NB4 (cell line): Measurements from ENCODE around the gene RBM38.

ENCODE experiments used
- POLR2A ChIP-seq: IDR thresholded peaks from 2 replicates; pipeline ENCODE4 v1.6.1; 2011; ENCODE audit warnings: mild to moderate bottlenecking; ENCODE audit not compliant: insufficient read length; ENCODE audit errors: extremely low read depth
- TF ChIP-seq, protein P1 (sequence below): IDR thresholded peaks from one replicate; pipeline ENCODE4 v1.5.1; 2012; ENCODE audit warnings: low read depth, low read length
- TF ChIP-seq, protein P2 (sequence below): IDR thresholded peaks from 2 replicates; pipeline ENCODE4 v1.6.1; 2011; ENCODE audit warnings: low read depth, low read length

DNA sequence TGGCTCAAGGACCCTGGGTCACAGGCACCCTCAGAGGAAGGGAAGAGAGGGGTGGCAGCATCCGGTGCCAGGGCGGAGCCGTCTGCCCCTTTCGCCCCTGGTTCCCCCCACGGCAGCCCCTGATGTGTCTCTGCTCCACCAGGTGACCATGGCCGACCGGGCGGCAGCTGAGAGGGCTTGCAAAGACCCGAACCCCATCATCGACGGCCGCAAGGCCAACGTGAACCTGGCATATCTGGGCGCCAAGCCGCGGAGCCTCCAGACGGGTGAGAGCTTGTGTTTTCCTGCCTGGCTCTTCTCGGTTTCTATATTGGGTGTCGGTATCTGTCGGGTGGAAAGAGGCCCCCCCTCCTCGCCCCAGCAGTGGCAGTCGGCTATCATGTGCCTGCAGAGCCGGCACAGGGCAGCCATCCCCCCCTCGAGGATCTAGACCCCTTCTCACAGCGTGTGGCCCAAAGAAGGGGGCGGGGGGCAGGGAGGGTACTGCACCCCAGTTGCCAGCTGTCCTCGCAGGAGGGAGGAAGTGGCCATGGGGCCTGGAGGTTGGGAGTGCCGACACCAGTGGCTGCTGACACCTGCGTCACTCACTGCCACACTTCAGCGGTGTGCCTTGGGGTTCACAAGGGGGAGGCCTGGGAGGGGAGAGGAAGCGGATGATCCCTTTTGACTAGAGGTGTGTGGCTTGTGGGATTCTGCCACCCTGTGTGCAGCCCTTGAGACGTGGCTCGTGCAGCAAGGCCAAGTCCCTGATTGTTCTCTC, 1.5 kb downstream of the RBM38 start:
- TF ChIP-seq POLR2A, result no peak
- TF ChIP-seq, protein P1, sequence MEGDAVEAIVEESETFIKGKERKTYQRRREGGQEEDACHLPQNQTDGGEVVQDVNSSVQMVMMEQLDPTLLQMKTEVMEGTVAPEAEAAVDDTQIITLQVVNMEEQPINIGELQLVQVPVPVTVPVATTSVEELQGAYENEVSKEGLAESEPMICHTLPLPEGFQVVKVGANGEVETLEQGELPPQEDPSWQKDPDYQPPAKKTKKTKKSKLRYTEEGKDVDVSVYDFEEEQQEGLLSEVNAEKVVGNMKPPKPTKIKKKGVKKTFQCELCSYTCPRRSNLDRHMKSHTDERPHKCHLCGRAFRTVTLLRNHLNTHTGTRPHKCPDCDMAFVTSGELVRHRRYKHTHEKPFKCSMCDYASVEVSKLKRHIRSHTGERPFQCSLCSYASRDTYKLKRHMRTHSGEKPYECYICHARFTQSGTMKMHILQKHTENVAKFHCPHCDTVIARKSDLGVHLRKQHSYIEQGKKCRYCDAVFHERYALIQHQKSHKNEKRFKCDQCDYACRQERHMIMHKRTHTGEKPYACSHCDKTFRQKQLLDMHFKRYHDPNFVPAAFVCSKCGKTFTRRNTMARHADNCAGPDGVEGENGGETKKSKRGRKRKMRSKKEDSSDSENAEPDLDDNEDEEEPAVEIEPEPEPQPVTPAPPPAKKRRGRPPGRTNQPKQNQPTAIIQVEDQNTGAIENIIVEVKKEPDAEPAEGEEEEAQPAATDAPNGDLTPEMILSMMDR, result no peak
- TF ChIP-seq, protein P2, sequence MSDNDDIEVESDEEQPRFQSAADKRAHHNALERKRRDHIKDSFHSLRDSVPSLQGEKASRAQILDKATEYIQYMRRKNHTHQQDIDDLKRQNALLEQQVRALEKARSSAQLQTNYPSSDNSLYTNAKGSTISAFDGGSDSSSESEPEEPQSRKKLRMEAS, result no peak
